Caki2 (cell line): Measurements from ENCODE around the gene LIMS1. TPM values are rescaled to one million over a fixed set of nuclear protein-coding genes. Genes with fewer than 3 reads are reported as not detected.
A peak's percentile ranks its signal among the peaks of the same experiment; 100 is the strongest.
"Not testable (repeated sequence)": the region's sequence is repeated elsewhere in the genome, so short reads cannot be mapped to it uniquely, and the experiment has no call there.

Experiments
- DNase-seq: peaks from one replicate; pipeline ENCODE4 v3.0.0-alpha.2; 2015; ENCODE audit warnings: low read depth
- in situ Hi-C: cut with HindIII; loops from 2 replicates; pipeline ENCODE4 v1.10.0; 2016; ENCODE audit warnings: low sequenced_read_pairs, low pct_unique_long_range_greater_than_20kb, mixed read lengths
- total RNA-seq: library from RNA; depleted of rRNA; stranded (reverse); fragments of >200 nt; shearing (Covaris generic); gene quantifications from 2 replicates; pipeline ENCODE4 v1.2.3, GENCODE V29; 2014; ENCODE audit warnings: low replicate concordance; rRNA removed

Gene LIMS1
- total RNA-seq, result 156 and 173 TPM in 2 replicates

GRCh38 chr2:108533832-108534583 is at the start of gene LIMS1:
Gene LIMS1 (plus strand): TSS chr2:108534470. CDS start chr2:108534563, 93 bp downstream.
- peak; percentile 94 for DNase-seq
- in situ Hi-C loops, result no loop called here

GRCh38 chr2:108485253-108485652 is 49.0 kb upstream of the LIMS1 start:
- DNase-seq, result no peak
- in situ Hi-C loops, result no loop called here

- no peak for DNase-seq
- in situ Hi-C loops, result no loop called here
These were observed 43.7 kb upstream of the LIMS1 start for GRCh38 chr2:108490506-108491122.

- in situ Hi-C loops, result no loop called here
- DNase-seq, result no peak
These were observed 42.4 kb upstream of the LIMS1 start for GRCh38 chr2:108491848-108492247.

- no peak for DNase-seq
- in situ Hi-C loops, result no loop called here
These were observed 41.9 kb upstream of the LIMS1 start for GRCh38 chr2:108492364-108492763.

- DNase-seq, in situ Hi-C loops: not testable (repeated sequence)
These were observed 38.1 kb upstream of the LIMS1 start for GRCh38 chr2:108496167-108496566.

- DNase-seq, in situ Hi-C loops: not testable (repeated sequence)
These were observed 26.6 kb upstream of the LIMS1 start for GRCh38 chr2:108507620-108508019.

GRCh38 chr2:108512431-108512830 is 21.8 kb upstream of the LIMS1 start:
- in situ Hi-C loops, DNase-seq: not testable (repeated sequence)

- in situ Hi-C loops, DNase-seq: not testable (repeated sequence)
These were observed 19.8 kb upstream of the LIMS1 start for GRCh38 chr2:108514478-108514877.

GRCh38 chr2:108524688-108525087 is 9.6 kb upstream of the LIMS1 start:
- DNase-seq, in situ Hi-C loops: not testable (repeated sequence)

- in situ Hi-C loops, DNase-seq: not testable (repeated sequence)
These were observed 9.0 kb upstream of the LIMS1 start for GRCh38 chr2:108525258-108525657.

GRCh38 chr2:108531674-108532055 is 2.6 kb upstream of the LIMS1 start:
- in situ Hi-C loops, result no loop called here
- DNase-seq, result no peak

- in situ Hi-C loops, result no loop called here
- peak; percentile 44 for DNase-seq
These were observed 500 bp downstream of the LIMS1 start for GRCh38 chr2:108534584-108535356.

GRCh38 chr2:108535357-108535631 is 1.0 kb downstream of the LIMS1 start:
- DNase-seq, result peak; percentile 24
- in situ Hi-C loops, result no loop called here

GRCh38 chr2:108536133-108536780 is 2.0 kb downstream of the LIMS1 start:
- in situ Hi-C loops, result no loop called here
- peak; percentile 54 for DNase-seq

- DNase-seq, result no peak
- in situ Hi-C loops, result no loop called here
These were observed 2.6 kb downstream of the LIMS1 start for GRCh38 chr2:108536911-108537310.

- in situ Hi-C loops, result no loop called here
- DNase-seq, result no peak
These were observed 3.8 kb downstream of the LIMS1 start for GRCh38 chr2:108538000-108538625.

GRCh38 chr2:108541451-108541850 is 7.2 kb downstream of the LIMS1 start:
- DNase-seq, result no peak
- in situ Hi-C loops, result no loop called here
